AG04450 (cell line): ENCODE results near the gene RRP1B. TPM values are rescaled to one million over a fixed set of nuclear protein-coding genes. Genes with fewer than 3 reads are reported as not detected.

ENCODE experiments used
- CTCF ChIA-PET: fragments of 300-600, 350-600 bp; formaldehyde crosslinking; extraction: SDS; loops from one replicate; lab custom pipeline; 2022; ENCODE audit warnings: antibody characterized with exemption, inconsistent platforms; lab: Charles Lee
- POLR2A ChIA-PET: fragments of 350-600 bp; formaldehyde crosslinking; extraction: SDS; loops from one replicate; lab custom pipeline; 2021; ENCODE audit warnings: antibody characterized with exemption, inconsistent platforms; lab: Yijun Ruan, JAX
- DNase-seq: peaks from one replicate; pipeline ENCODE4 v3.0.0-alpha.2; 2011; ENCODE audit warnings: low read depth, low spot score
- H3K27ac ChIP-seq: one replicate; pipeline ENCODE4 v1.5.1; 2012; ENCODE audit warnings: low read depth, low read length, control low read depth
- H3K27me3 ChIP-seq: one replicate; pipeline ENCODE4 v1.6.0; 2012; ENCODE audit warnings: low read length; ENCODE audit not compliant: control insufficient read depth, insufficient read depth
- H3K4me3 ChIP-seq: 2 replicates; pipeline ENCODE4 v1.5.1; 2011; ENCODE audit warnings: mild to moderate bottlenecking, low read depth, low read length, control low read depth
- H3K9me3 ChIP-seq: 2 replicates; pipeline ENCODE4 v1.5.1; 2012; ENCODE audit warnings: low read length; ENCODE audit not compliant: control insufficient read depth, insufficient read depth
- polyA plus RNA-seq: library from polyadenylated mRNA; depleted of rRNA; stranded (reverse); fragments of >200 nt; gene quantifications from 2 replicates; pipeline ENCODE4 v1.2.3, GENCODE V29; 2011
- TF ChIP-seq, protein P1 (sequence below): IDR thresholded peaks from 2 replicates; pipeline ENCODE4 v1.5.1; 2011; ENCODE audit warnings: low read depth, low read length, control low read depth, inconsistent platforms

RRP1B gene
- polyA plus RNA-seq, 1 experiment = 17.4 TPM

DNA sequence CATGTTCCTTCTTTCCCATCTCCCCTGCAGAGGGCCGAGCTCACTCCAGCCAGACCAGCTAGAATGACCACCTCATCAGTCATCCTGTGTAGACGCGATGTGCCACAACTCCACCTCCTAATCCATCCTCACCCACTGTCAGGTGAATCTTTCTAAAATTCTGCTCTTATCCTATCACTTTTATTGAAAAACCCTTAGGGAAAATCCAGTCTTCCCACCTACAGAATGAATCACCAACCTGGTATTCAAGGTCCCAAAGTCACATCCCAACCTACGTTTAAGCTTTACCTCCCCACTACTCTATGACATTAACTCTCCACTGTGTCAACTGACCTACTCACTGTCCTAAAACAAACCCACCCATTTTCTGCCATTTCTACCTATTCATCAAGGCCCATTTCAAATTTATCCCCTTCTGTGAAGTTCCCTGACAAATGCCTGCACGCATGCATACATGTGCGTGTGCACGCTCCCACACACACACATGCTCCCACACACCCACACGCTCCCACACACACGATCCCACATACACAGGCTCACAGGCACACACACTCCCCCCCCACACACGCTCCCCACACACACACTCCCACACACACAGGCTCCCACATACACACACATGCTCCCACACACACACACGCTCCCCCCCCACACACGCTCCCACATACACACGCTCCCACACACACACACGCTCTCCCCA, 27.8 kb upstream of the RRP1B start:
- Histone ChIP-seq H3K4me3 (no peak overlapping the region), H3K9me3 (peaks cover 4% of the 10 kb centered on the region; the same call in 1 of the 2 replicates), H3K27ac (no peak overlapping the region), H3K27me3 (no peaks in the 10 kb centered on the region)
- TF ChIP-seq, protein P1, sequence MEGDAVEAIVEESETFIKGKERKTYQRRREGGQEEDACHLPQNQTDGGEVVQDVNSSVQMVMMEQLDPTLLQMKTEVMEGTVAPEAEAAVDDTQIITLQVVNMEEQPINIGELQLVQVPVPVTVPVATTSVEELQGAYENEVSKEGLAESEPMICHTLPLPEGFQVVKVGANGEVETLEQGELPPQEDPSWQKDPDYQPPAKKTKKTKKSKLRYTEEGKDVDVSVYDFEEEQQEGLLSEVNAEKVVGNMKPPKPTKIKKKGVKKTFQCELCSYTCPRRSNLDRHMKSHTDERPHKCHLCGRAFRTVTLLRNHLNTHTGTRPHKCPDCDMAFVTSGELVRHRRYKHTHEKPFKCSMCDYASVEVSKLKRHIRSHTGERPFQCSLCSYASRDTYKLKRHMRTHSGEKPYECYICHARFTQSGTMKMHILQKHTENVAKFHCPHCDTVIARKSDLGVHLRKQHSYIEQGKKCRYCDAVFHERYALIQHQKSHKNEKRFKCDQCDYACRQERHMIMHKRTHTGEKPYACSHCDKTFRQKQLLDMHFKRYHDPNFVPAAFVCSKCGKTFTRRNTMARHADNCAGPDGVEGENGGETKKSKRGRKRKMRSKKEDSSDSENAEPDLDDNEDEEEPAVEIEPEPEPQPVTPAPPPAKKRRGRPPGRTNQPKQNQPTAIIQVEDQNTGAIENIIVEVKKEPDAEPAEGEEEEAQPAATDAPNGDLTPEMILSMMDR = no peak
- ChIA-PET POLR2A (no interaction called here), CTCF (no interaction called here)
- DNase-seq = no peak

GRCh38 chr21:43632373-43632905, 26.9 kb upstream of the RRP1B start:
- ChIA-PET POLR2A (no interaction called here), CTCF (no interaction called here)
- no peak overlapping the region for H3K27ac ChIP-seq
- H3K9me3 ChIP-seq = peaks cover 4% of the 10 kb centered on the region; the same call in 1 of the 2 replicates
- H3K27me3 ChIP-seq = no peaks in the 10 kb centered on the region
- no peak overlapping the region for H3K4me3 ChIP-seq
- no peak for DNase-seq
- TF ChIP-seq, protein P1 = no peak

DNA sequence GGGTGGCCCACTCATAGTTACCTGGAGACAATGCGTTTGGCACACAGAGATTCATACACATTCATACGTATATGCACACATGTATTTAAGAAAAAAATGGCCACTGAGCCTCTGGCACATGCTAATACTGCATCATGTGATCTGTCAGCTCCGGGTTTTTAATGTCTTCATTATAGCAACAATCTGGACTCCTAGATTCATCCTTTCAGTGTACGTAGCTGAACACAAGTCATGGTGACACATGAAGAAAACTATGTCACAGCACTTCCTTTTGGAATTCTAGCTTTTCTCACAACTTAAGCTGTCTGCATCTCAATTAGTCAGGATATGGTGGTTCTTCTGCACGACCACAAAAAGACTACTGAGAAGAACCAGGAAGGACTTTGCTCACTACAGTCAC, 24.7 kb upstream of the RRP1B start:
- no peaks in the 10 kb centered on the region for H3K27me3 ChIP-seq
- no peak overlapping the region for H3K4me3 ChIP-seq
- DNase-seq = no peak
- ChIA-PET CTCF (interaction anchor here (2.7 kb wide), 1 partner anchor 23 kb away, joined by 11 read pairs; no protein-coding TSS in a partner anchor), POLR2A (no interaction called here)
- TF ChIP-seq, protein P1 = no peak
- H3K27ac ChIP-seq = no peak overlapping the region
- no peaks in the 10 kb centered on the region for H3K9me3 ChIP-seq

GRCh38 chr21:43635436-43635835, 23.9 kb upstream of the RRP1B start:
- no peak overlapping the region for H3K4me3 ChIP-seq
- DNase-seq = no peak
- no peak overlapping the region for H3K27ac ChIP-seq
- TF ChIP-seq, protein P1 = no peak
- no peaks in the 10 kb centered on the region for H3K9me3 ChIP-seq
- ChIA-PET CTCF (interaction anchor here (2.7 kb wide), 1 partner anchor 23 kb away, joined by 11 read pairs; no protein-coding TSS in a partner anchor), POLR2A (no interaction called here)
- no peaks in the 10 kb centered on the region for H3K27me3 ChIP-seq

DNA sequence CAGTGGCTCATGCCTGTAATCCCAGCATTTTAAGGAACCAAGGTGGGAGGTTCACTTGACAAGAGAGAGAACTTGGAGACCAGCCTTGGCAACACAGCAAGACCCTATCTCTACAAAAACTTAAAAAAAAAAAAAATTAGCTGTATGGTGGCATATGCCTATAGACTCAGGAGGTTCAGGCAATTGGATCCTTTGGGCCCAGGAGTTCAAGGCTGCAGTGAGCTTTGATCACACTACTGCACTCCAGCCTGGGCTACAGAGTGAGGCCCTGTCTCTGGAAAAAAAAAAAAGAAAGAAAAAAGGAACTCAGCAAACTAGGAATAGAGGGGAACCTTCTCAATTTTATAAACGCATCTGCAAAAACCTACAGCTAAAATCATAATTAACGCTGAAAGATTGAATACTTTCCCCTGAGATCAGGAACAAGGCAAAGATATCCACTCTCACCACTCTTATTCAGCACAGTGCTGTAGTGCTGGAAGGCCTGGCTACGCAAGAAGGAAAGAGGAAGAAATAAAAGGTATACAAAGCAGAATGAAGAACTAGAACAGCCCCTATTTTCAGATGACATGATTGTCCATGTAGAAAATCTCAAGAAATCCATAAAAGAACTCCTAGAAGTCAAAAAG, 21.7 kb upstream of the RRP1B start:
- Histone ChIP-seq H3K27ac (no peak overlapping the region), H3K9me3 (no peaks in the 10 kb centered on the region), H3K4me3 (no peak overlapping the region), H3K27me3 (no peaks in the 10 kb centered on the region)
- no peak for DNase-seq
- POLR2A ChIA-PET = no interaction called here
- TF ChIP-seq, protein P1 = no peak
- CTCF ChIA-PET = interaction anchor here (2.9 kb wide), 1 partner anchor 26 kb away, joined by 13 read pairs; no protein-coding TSS in a partner anchor
